Esophagus muscularis mucosa (tissue), 4 donors: ENCODE measurements around the gene EHBP1. TPM values are rescaled to one million over a fixed set of nuclear protein-coding genes. Genes with fewer than 3 reads are reported as not detected.

ENCODE experiments used
- DNase-seq: peaks from one replicate; pipeline ENCODE4 v3.0.0-alpha.2; 2017; ENCODE audit errors: extremely low spot score
- H3K27ac ChIP-seq, 4 donors: fragments of 200-600 bp; sonication (generic); replicated peaks in 1 of 4; 1 replicate in 3 of 4; 2 replicates in 1 of 4; pipeline ENCODE4 v1.5.1; 2016 to 2019; ENCODE audit warnings: mild to moderate bottlenecking in 1 of 4
- H3K27me3 ChIP-seq, 4 donors: fragments of 200-600 bp; sonication (generic); one replicate each; pipeline versions ENCODE4 v1.5.1 to v1.6.0; 2016 to 2019
- H3K36me3 ChIP-seq, 4 donors: fragments of 200-600 bp; sonication (generic); one replicate each; pipeline ENCODE4 v1.5.1; 2016 to 2019
- H3K4me1 ChIP-seq, 4 donors: fragments of 200-600 bp; sonication (generic); one replicate each; pipeline ENCODE4 v1.5.1; 2016 to 2019
- H3K4me3 ChIP-seq, 4 donors: fragments of 200-600 bp; sonication (generic); 1 replicate in 2 of 4; 2 replicates in 2 of 4; pipeline ENCODE4 v1.5.1; 2016 to 2019; ENCODE audit warnings: mild to moderate bottlenecking in 4 of 4, moderate library complexity in 1 of 4
- H3K9me3 ChIP-seq, 4 donors: fragments of 200-600 bp; sonication (generic); 1 replicate in 3 of 4; 2 replicates in 1 of 4; pipeline ENCODE4 v1.5.1; 2016 to 2019
- CTCF ChIP-seq, 3 experiments: fragments of 200-600 bp in 2 of 3; fragments of 450-650 bp in 1 of 3; sonication (generic) in 2 of 3; IDR thresholded peaks; one replicate each; pipeline ENCODE4 v1.5.1; 2017 to 2019; ENCODE audit warnings: antibody characterized with exemption in 3 of 3, mild to moderate bottlenecking in 2 of 3, moderate library complexity in 1 of 3
- EP300 ChIP-seq: sonication (generic); formaldehyde crosslinking; IDR thresholded peaks from one replicate; pipeline ENCODE4 v1.6.1; 2017; ENCODE audit warnings: antibody characterized with exemption
- POLR2A ChIP-seq: fragments of 450-650 bp; IDR thresholded peaks from one replicate; pipeline ENCODE4 v1.6.1; 2017; ENCODE audit warnings: antibody characterized with exemption, moderate library complexity, mild to moderate bottlenecking, low read depth
- POLR2AphosphoS5 ChIP-seq, 2 donors: sonication (generic); formaldehyde crosslinking; IDR thresholded peaks; one replicate each; pipeline ENCODE4 v1.6.1; 2017; ENCODE audit warnings: antibody characterized with exemption in 2 of 2
- WGBS: methylation state at CpG from one replicate; pipeline ENCODE4 v1.1.5; 2018; 5-methylcytosine and 5-hydroxymethylcytosine counted together
- intact Hi-C: fragments of 100-400 bp; cut with DNase I; formaldehyde crosslinking; loops from one replicate; pipeline ENCODE4 v1.15.1; 2023
- total RNA-seq, 4 donors: library from RNA; depleted of rRNA; stranded (reverse); fragments of >200 nt; gene quantifications; one replicate each; pipeline versions ENCODE4 v1.1.0 to v1.2.1, GENCODE V29; 2016

EHBP1 gene
- total RNA-seq, 4 donors from 2014 or later, result 103 to 199 (median 151) TPM

GRCh38 chr2:63053889-63054602, 348.5 kb downstream of the EHBP1 start:
- no peak for DNase-seq
- 16% methylated on average over 44 of the region's 48 CpGs for WGBS
- no peak overlapping the region for H3K27ac ChIP-seq
- H3K4me3 ChIP-seq, result peak overlapping the region in 3 of 4 donors; percentile 28 to 42 (median 37)
- H3K4me1 ChIP-seq, result peaks cover 64 to 81% (median 76%) of the 10 kb centered on the region in 4 donors
- TF ChIP-seq POLR2A (no peak), EP300 (no peak), CTCF (IDR thresholded peaks at IDR 0.05) (no peak), POLR2AphosphoS5 (IDR thresholded peaks at IDR 0.05) (no peak)
- intact Hi-C loops, result no loop called here
- peaks cover 0 to 7% (median 0%) of the 10 kb centered on the region in 4 donors for H3K9me3 ChIP-seq
- H3K36me3 ChIP-seq, result no peaks in the 10 kb centered on the region
- H3K27me3 ChIP-seq, result peaks cover 4 to 100% (median 77%) of the 10 kb centered on the region in 4 donors

GRCh38 chr2:63054841-63055225, 349.3 kb downstream of the EHBP1 start:
- peak overlapping the region in 1 of 4 donors; percentile 37 for H3K4me3 ChIP-seq
- peaks cover 0 to 12% (median 0%) of the 10 kb centered on the region in 4 donors for H3K9me3 ChIP-seq
- H3K4me1 ChIP-seq, result peaks cover 63 to 81% (median 76%) of the 10 kb centered on the region in 4 donors
- TF ChIP-seq POLR2A (no peak), CTCF (IDR thresholded peaks at IDR 0.05) (no peak), EP300 (no peak), POLR2AphosphoS5 (IDR thresholded peaks at IDR 0.05) (no peak)
- DNase-seq, result no peak
- H3K27me3 ChIP-seq, result peaks cover 11 to 100% (median 77%) of the 10 kb centered on the region in 4 donors
- no peak overlapping the region for H3K27ac ChIP-seq
- WGBS, result 39% methylated on average over 7 of the region's 7 CpGs
- H3K36me3 ChIP-seq, result no peaks in the 10 kb centered on the region
- intact Hi-C loops, result no loop called here

GRCh38 chr2:63055226-63056106, 350.0 kb downstream of the EHBP1 start:
- no peak for DNase-seq
- Histone ChIP-seq H3K9me3 (peaks cover 0 to 13% (median 0%) of the 10 kb centered on the region in 4 donors), H3K27ac (no peak overlapping the region), H3K36me3 (no peaks in the 10 kb centered on the region), H3K27me3 (peaks cover 11 to 100% (median 77%) of the 10 kb centered on the region in 4 donors), H3K4me3 (peak overlapping the region; percentile 13 to 38 (median 24)), H3K4me1 (peaks cover 57 to 77% (median 71%) of the 10 kb centered on the region in 4 donors)
- intact Hi-C loops, result no loop called here
- TF ChIP-seq POLR2AphosphoS5 (IDR thresholded peaks at IDR 0.05), result no peak
- TF ChIP-seq EP300, result no peak
- TF ChIP-seq POLR2A, result no peak
- TF ChIP-seq CTCF (IDR thresholded peaks at IDR 0.05), result no peak
- WGBS, result 9% methylated on average over 48 of the region's 63 CpGs

GRCh38 chr2:63056107-63057050, 350.9 kb downstream of the EHBP1 start:
- peak overlapping the region in 3 of 4 donors; percentile 11 to 38 (median 12) for H3K4me3 ChIP-seq
- DNase-seq, result no peak
- TF ChIP-seq CTCF (IDR thresholded peaks at IDR 0.05) (no peak), POLR2A (no peak), POLR2AphosphoS5 (IDR thresholded peaks at IDR 0.05) (no peak), EP300 (no peak)
- peaks cover 11 to 100% (median 81%) of the 10 kb centered on the region in 4 donors for H3K27me3 ChIP-seq
- H3K36me3 ChIP-seq, result no peaks in the 10 kb centered on the region
- peaks cover 0 to 13% (median 0%) of the 10 kb centered on the region in 4 donors for H3K9me3 ChIP-seq
- peaks cover 48 to 68% (median 62%) of the 10 kb centered on the region in 4 donors for H3K4me1 ChIP-seq
- no peak overlapping the region for H3K27ac ChIP-seq
- 18% methylated on average over 48 of the region's 49 CpGs for WGBS
- intact Hi-C loops, result no loop called here
